Loucy (cell line): Measurements from ENCODE around the gene OPRM1.

Experiments used
- H2AFZ ChIP-seq: fragments of 200-600 bp; sonication (generic); 2 replicates; pipeline ENCODE4 v1.6.0; 2016; ENCODE audit warnings: antibody characterized with exemption, mild to moderate bottlenecking, low read length, moderate library complexity
- H3F3A ChIP-seq: fragments of 200-600 bp; 2 replicates; pipeline ENCODE4 v1.6.0; 2016; ENCODE audit warnings: antibody characterized with exemption, low read depth, mild to moderate bottlenecking
- H3K27me3 ChIP-seq: fragments of 200-600 bp; sonication (generic); 2 replicates; pipeline ENCODE4 v1.6.1; 2014; ENCODE audit warnings: low read length, mild to moderate bottlenecking; ENCODE audit not compliant: insufficient read depth, poor library complexity, severe bottlenecking
- H3K36me3 ChIP-seq: fragments of 200-600 bp; sonication (generic); 2 replicates; pipeline ENCODE4 v1.6.1; 2016; ENCODE audit warnings: low read length; ENCODE audit not compliant: insufficient read depth
- H3K4me1 ChIP-seq: fragments of 200-600 bp; sonication (generic); 2 replicates; pipeline ENCODE4 v1.5.1; 2014; ENCODE audit warnings: low read length, mild to moderate bottlenecking; ENCODE audit not compliant: insufficient read depth, poor library complexity, severe bottlenecking
- H3K4me2 ChIP-seq: fragments of 200-600 bp; sonication (generic); 2 replicates; pipeline ENCODE4 v1.6.0; 2014; ENCODE audit warnings: antibody characterized with exemption, low read length, low read depth, mild to moderate bottlenecking; ENCODE audit not compliant: poor library complexity, severe bottlenecking
- H3K4me3 ChIP-seq: fragments of 200-600 bp; sonication (generic); 2 replicates; pipeline ENCODE4 v1.5.1; 2014; ENCODE audit warnings: low read length, mild to moderate bottlenecking, mixed read lengths; ENCODE audit not compliant: poor library complexity, severe bottlenecking
- H3K79me2 ChIP-seq: fragments of 200-600 bp; sonication (generic); 2 replicates; pipeline ENCODE4 v1.6.1; 2014; ENCODE audit warnings: low read length; ENCODE audit not compliant: insufficient read depth
- H3K9ac ChIP-seq: fragments of 200-600 bp; sonication (generic); 2 replicates; pipeline ENCODE4 v1.6.0; 2014; ENCODE audit warnings: mild to moderate bottlenecking, low read depth, low read length, moderate library complexity; ENCODE audit not compliant: poor library complexity, severe bottlenecking
- H3K9me2 ChIP-seq: fragments of 200-600 bp; sonication (generic); replicated peaks from 2 replicates; pipeline ENCODE4 v1.6.1; 2016; ENCODE audit warnings: low read depth, low read length, mixed read lengths
- H3K9me3 ChIP-seq: fragments of 200-600 bp; sonication (generic); 2 replicates; pipeline ENCODE4 v1.6.1; 2014; ENCODE audit warnings: mild to moderate bottlenecking, antibody characterized with exemption, low read length, low read depth; ENCODE audit not compliant: insufficient read depth
- H4K20me1 ChIP-seq: fragments of 200-600 bp; sonication (generic); 2 replicates; pipeline ENCODE4 v1.6.0; 2014; ENCODE audit warnings: antibody characterized with exemption, low read length, mild to moderate bottlenecking; ENCODE audit not compliant: insufficient read depth, poor library complexity, severe bottlenecking
- CTCF ChIP-seq: fragments of 200-600 bp; sonication (generic); conservative IDR thresholded peaks from 2 replicates; pipeline ENCODE4 v1.5.1; 2014; ENCODE audit warnings: mild to moderate bottlenecking, antibody characterized with exemption, low read length
- EZH2phosphoT487 ChIP-seq: fragments of 200-600 bp; IDR thresholded peaks from 2 replicates; pipeline ENCODE4 v1.6.1; 2018; ENCODE audit warnings: antibody characterized with exemption, mild to moderate bottlenecking, moderate library complexity, borderline replicate concordance

Gene OPRM1

DNA sequence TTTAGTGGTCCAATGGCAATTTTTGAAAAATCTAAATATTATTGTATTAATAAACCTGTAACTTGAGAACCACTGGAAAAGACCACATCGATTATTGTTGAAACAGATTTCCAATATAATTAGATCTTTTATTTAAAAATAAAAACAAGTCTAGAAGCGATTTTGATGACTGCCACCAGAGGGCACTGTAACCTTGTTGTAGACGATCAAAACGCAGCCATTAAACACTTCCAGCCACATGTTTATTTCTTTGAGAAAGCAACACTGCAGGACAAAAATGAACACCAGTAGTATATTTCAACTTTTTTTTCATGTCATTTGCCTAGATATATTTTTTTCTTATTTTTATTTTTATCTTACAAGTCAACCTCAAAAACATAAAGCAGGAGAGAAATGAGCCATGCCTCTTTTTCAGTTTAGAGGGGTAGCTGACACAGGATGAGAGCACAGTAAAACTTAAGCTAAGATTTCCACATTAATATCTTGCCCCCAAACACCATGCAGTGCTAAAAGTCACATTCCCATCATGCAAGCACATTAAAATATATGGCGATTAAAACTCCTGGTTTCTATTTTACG, 115.4 kb downstream of the OPRM1 start:
- H3K9ac ChIP-seq, result no peak overlapping the region
- H3K4me1 ChIP-seq, result peaks cover 16% of the 10 kb centered on the region
- no peaks in the 10 kb centered on the region for H4K20me1 ChIP-seq
- no peaks in the 10 kb centered on the region for H3K9me3 ChIP-seq
- no peak overlapping the region for H3K4me2 ChIP-seq
- no peak overlapping the region for H2AFZ ChIP-seq
- no peaks in the 10 kb centered on the region for H3K79me2 ChIP-seq
- TF ChIP-seq CTCF (peak; percentile 74), EZH2phosphoT487 (no peak)
- H3F3A ChIP-seq, result no peaks in the 10 kb centered on the region
- H3K4me3 ChIP-seq, result no peak overlapping the region
- no peaks in the 10 kb centered on the region for H3K36me3 ChIP-seq
- H3K27me3 ChIP-seq, result no peaks in the 10 kb centered on the region
- no peaks in the 10 kb centered on the region for H3K9me2 ChIP-seq

DNA sequence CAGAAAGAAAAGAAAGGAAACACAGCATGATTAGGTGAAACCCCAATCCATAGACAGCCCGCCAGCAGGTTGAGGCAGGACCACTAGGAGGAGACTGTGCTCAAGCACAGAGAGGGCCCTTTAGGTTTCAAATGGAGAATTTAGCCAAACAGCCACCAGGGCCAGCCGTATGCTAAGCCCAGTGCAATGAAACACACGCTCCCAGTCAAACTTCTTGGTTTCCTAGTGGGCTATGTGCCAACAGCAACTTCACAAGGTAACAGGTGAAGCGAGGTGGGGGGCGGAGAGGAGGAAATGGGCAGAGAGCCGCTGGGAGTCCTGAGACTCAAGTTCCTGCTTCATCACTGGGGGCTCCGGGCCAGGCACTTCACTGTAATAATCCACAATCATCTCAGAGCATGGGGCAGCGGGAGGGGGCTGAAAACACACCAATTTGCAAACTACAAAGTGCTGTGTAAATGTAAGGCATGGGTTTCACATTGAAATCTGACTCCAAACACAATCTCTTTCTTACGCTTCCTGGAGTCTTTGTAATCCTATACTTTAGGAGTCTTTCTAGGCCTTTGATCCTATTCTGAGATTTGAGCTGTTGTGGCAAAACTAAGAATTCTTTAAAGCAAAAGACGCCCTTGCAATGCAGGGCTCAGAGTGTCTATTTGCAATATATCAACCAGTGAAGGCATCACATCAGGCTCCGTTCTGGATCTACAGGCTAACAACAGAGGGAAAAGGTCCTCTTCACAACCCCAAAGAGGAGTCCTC, 117.3 kb downstream of the OPRM1 start:
- Histone ChIP-seq H3K4me3 (no peak overlapping the region), H3K9me3 (no peaks in the 10 kb centered on the region), H3F3A (no peaks in the 10 kb centered on the region), H3K36me3 (no peaks in the 10 kb centered on the region), H3K27me3 (no peaks in the 10 kb centered on the region), H4K20me1 (no peaks in the 10 kb centered on the region), H3K4me1 (peaks cover 16% of the 10 kb centered on the region), H3K9me2 (no peaks in the 10 kb centered on the region), H3K4me2 (no peak overlapping the region), H3K9ac (no peak overlapping the region), H2AFZ (peak overlapping the region; percentile 13; the same call in 1 of the 2 replicates), H3K79me2 (no peaks in the 10 kb centered on the region)
- TF ChIP-seq CTCF (peak; percentile 96), EZH2phosphoT487 (no peak)

DNA sequence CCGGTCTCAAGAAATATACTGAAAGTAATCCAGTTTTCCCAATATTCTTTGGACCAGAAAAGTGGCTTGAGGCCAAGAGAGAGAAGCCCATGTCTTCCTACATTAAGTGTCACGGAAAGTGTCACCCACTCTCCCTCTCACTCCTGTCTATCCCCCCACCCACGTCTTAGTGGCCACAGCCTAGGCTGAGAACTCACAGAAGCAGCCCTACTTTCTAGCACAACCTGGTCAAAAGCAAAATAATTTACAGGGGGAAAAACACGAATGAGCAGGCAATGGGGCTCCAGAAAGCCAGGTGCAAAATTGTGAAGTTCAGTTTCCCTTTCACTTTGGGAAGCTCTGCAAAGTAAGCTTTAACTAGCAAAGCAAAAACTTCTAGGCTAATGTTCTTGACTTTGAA, 118.0 kb downstream of the OPRM1 start:
- H3K27me3 ChIP-seq, result no peaks in the 10 kb centered on the region
- H3K9me3 ChIP-seq, result no peaks in the 10 kb centered on the region
- no peaks in the 10 kb centered on the region for H3K79me2 ChIP-seq
- no peak overlapping the region for H2AFZ ChIP-seq
- H3K9ac ChIP-seq, result no peak overlapping the region
- TF ChIP-seq CTCF (no peak), EZH2phosphoT487 (no peak)
- peaks cover 16% of the 10 kb centered on the region for H3K4me1 ChIP-seq
- peak overlapping the region; percentile 15 for H3K4me2 ChIP-seq
- H4K20me1 ChIP-seq, result no peaks in the 10 kb centered on the region
- no peaks in the 10 kb centered on the region for H3F3A ChIP-seq
- no peaks in the 10 kb centered on the region for H3K9me2 ChIP-seq
- no peaks in the 10 kb centered on the region for H3K36me3 ChIP-seq
- H3K4me3 ChIP-seq, result no peak overlapping the region
